Measurements from ENCODE around the gene MBP.

Gene MBP

DNA sequence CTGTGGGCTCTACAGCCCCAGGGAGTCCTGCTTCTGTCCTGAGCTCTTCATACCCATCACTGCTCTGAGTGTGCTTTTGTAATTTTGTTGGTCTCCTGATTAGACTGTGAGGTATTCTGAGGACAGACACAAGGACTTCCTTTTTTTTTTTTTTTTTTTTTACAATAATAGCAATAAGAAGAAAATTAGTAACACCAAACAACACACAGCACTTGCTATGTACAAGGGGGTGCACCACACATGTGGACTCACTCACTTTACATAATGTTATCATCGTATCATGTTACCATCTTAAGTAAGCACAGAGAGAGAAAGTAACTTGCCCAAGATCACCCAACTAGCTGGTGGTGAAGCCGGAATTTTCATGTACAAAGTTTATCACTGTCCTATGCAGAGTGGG lies 34.6 kb downstream of the MBP start:
- no peak for DNase-seq

DNA sequence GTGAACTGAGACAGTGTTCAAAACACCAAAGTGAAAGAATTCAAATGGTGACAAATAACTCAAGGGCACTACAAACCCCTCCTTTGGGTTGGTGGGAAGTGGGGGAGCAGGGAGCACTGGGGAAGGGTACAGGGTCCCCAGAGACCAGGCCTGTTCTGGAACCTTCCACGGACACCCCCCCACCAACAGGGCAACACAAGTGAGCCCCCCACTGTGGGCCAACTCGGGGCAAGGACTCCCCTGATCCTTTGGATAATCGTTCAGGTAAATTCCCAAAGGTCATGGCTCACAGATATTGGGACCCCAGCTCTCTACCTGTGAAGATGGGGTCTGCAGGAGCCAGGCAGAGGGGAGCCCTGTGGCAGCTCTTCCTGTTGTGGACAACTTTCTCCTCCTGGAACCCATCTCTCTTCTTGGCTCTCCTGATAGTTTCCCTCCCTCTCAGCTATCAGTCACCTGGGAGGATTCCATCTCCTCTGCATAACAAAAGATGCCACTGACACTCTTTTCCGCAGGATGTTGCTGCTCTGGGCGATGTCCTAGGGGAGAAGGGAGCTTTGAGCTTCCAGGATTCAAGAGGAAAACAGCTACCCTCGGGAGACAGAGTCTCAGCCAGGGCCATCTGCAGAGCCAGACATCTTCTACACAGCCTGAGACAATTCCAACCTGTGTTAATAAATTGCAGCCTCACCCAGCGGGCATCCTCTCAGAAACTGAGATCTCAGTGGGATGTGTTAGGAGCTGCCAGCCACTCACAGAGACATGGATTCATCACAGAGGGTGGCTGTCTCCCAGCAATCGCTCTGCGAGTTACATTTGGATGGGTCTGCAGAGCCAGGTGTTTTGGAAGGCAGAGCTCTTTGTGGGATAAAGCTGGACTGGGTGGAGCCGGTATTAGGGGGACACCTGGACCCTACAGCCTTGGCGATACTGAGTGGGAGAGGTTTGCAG lies 35.4 kb downstream of the MBP start:
- no peak for DNase-seq

DNA sequence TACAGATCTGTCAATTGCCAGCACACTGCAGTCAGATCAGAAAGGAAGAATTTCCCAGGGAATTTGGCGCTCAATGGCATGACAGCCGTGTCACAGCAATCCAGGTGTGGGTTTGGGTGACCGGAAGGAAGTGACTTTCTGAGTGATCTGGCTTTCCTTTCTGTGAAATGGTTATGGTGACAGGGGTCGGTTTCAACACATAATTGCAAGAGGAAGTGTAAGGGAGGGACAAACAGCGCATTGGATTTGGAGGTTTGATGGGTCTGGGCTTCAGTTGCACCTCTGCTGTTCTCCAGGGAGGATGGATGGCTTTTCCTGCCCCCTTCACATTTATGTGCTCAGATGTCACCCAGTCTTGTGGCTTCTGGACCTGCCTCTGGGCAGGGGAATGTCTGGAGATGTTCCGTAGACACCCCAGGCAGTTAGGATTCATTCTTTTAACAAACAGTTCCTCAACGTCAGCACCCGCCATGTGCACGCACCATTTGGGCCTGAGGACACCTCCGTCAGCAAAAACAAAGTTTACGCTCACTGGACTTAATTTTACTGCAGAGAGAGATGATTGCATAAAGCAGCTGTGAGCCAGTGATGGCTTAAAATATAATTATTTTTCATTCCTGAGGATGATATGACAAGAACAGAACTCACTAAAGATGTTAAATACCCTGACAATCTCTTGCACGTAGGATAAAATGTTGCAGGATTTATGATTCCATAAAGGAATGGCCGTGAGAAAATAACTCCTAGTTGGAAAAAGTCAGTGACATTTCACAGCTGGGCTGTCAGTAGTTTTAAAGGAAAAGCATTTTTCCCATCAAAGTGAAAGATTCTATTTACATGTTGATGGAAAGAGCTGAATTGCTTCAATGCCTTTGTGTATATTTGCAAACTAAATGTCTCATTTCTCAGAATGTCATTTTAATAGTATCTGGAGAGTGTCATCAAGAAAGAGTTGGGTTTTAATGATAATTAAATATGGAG lies 36.9 kb downstream of the MBP start:
- DNase-seq: peak; percentile 26

DNA sequence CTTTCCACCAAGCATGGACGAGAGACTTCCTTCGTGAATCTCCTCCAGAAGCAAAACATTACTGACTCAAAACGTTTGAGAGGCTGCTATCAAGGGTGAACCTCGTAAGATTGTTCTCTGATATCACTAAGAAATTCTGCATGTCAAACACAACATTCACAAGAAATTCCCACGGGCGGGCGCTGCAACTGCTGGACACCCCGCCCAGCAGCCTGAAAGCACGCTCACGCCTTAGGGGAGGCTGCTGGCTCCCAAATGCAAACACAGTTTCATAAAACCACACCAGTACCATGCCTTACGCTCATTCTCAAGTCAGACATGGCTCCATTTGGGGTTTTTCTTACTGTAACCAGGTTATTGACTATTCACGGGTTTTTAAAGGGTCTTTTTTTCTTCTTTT lies 39.0 kb downstream of the MBP start:
- no peak for DNase-seq

DNA sequence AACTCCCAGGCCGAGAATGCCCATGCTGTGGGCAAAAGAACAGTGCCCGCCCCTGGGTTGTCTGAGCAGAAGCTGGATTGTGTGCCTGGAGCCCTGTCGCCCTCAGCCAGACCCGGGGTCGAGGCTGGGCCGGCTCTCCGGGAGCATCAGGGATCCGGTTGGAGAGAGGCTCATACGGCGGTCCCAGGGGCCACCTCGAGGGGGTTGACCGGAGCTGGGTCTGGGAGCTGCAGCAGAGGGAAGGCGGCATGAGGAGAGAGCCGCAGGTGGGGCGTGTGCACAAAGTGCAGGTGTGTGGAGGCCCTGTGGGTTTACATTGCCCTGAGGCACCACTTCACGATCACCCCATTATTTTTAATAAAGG lies 39.5 kb downstream of the MBP start:
- no peak for DNase-seq

DNA sequence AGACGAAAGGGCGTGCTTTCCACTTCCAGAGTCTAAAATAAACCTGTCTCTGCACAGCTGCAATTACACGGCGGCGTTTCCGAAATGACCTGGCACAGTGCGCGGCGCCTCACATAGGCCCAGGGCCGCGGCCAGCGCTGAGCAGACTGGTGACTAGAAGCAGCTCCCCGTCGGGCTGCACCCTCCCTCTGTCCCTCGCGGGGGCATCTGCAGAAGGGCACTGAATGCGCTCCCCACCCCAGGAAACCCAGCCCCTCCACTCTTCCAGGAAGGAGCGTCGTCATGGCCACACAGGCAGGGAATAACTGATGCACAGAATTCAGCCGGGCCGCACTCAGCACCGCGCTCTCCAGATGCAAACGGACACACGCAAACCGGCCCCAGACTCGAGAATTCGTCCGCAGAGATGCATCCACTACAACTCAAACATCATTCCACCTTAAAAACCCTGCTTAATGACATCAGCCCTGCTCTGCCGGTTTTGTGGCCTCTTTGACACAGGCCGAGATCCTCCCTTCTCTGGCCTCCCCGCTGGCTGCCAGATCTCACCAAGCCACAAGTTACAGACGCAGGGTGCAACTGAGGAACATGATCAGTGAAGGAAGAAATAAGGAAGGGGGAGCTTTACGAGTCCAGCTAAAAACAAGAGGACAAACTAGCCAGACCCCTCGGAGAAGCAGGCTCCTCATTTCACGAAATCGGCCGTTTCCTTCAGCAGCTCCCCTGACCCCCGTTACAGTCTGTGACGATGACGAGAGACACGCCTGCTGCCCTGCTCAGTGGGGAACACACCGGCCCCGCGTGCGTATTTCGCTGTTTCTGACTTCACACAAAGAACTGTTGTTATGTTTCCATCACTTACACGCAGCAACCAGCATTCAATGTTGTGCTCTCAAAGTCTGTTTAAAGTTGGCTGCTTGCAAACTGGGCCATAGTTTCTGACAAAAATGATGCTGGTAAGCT lies 40.2 kb downstream of the MBP start:
- DNase-seq: no peak

DNA sequence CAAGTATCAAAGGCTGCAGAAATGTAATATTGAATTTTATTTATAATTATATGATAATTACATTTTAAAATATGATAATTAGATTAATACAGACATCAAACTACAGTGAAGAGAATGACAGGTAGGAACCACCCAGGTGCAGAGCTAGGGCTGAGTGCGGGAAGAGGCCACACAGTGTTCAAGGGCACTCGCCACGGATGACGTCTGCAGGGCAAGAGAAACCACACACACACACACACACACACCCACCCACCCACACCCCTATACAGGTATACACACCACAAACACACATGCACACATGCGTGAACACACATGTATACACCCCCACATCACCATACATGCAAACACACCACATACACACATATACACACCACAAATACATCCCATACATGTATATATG lies 41.2 kb downstream of the MBP start:
- no peak for DNase-seq

DNA sequence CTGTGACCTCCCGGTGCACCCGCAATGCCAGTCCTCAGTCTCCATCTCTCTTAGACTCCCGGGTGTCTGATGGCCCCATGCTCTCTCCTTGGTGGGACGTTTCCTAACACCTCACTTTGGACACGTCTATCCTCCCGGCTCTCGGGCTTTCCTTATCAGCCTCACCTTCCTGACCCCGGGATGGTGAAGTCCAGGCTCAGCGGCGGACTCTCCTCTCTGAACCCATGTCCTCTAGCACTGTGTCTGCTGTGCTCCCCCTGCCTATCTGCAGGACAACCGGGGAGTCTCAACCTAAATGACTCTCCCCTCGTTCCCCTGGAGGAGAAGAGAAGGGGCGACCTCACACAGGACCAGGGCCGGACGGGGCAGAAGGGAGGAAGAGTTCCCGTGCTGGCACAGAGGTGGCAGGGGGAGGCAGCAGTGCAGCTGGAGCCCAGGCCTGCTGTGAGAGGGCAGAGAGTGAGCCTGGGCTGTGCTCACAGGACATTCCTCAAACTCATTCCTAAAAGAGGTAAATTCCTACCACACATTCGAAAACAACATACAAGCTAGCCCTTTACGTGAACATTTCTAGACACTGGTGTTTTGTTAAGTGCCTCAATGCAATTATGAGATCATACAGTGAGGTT lies 41.9 kb downstream of the MBP start:
- DNase-seq: no peak

DNA sequence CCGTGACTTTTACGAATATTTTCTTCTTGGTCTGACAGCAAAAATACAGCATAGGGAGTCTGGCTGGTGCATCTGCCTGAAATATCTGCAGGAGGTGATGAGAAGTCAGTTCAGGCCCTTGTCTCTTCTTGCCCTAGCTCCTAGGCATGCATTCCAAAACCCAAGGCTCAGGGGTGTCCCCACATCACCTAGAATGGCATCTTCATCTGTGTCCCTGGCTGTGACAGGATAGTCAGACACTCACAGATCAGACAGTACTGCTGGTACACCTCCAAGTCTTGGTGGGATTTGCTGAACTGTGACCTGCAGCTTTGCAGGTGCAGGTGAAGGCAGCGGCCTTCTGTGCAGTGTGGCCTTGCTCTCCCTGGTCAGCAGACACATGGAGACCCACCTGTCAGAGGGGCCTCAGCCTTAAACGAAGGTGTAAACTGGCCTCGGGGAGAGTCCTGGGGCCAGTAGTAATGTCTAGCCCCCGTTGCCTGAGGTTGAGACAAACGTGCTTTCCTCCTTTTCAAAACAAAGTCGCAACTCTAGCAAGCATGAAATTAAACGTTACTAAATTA lies 42.8 kb downstream of the MBP start:
- no peak for DNase-seq

DNA sequence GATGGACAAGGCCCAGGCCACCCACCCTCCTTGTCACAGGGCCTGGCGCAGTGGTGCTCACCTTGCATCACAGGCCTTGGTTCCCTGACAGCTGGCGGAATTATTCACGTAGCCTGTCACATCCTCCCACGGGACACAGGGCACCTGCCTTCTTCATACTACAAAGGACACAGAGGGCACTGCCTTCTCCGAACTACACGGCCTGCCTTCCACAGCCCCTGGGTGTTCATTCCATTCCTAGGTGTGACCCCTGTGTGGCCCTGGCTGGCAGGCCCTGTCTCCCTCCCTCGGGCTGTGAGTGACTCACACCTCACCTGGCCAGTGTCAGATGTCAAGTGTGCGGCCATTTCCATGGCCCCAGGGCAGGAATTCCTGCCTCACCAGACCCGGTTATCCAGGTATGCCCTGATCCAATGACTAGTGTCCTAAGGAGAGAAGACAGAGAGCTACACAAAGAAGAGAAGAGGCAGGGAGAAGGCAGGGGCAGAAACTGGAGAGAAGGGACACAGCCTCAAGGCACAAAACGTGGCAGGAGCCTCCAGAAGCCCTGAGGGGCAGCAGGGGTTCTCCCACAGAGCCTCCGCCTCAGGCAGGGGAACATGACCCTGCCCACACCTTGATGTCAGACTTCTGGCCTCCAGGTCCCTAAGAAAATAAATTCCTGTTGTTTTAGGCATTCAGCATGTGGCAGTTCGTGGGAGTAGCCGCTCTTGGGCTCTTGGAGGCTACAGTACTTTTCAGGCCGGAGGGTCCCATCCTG lies 43.4 kb downstream of the MBP start:
- DNase-seq: no peak

DNA sequence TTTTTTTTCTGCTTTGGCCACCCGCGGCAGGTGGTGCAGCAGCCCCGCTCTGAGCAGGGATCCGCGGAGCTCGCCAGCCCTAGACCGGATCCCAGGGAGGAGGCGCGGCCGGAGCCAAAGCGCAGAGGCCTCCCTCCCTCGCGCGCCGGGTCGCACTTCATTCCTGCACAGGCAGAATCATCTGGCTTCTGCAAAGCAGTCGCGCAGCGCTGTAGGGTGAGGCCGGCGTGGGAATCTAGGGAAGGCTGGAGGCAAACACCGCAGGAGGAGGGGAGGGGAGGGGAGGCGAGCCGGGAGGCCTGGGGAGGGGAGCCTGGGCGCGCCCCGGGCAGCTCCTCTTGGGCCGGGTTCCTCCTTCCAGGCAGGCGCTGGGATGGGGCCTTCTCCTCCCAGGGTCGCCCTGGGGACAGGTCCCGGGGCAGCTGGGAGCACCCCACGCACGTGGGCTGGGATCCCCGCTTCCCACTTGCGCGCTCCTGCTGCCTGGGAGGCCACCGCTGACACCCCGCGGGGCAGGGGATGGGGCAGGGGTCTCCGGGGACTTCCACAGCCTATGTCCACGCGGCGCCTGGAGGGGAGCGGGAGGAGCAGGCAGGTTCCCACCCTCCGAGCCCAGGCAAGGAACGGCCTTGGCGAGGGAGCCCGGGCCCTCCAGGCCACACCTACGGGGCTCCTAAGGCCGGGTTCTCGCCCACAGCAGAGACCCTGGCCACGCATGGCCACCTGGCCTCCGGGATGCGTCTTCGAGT lies 45.0 kb downstream of the MBP start:
- DNase-seq: no peak

DNA sequence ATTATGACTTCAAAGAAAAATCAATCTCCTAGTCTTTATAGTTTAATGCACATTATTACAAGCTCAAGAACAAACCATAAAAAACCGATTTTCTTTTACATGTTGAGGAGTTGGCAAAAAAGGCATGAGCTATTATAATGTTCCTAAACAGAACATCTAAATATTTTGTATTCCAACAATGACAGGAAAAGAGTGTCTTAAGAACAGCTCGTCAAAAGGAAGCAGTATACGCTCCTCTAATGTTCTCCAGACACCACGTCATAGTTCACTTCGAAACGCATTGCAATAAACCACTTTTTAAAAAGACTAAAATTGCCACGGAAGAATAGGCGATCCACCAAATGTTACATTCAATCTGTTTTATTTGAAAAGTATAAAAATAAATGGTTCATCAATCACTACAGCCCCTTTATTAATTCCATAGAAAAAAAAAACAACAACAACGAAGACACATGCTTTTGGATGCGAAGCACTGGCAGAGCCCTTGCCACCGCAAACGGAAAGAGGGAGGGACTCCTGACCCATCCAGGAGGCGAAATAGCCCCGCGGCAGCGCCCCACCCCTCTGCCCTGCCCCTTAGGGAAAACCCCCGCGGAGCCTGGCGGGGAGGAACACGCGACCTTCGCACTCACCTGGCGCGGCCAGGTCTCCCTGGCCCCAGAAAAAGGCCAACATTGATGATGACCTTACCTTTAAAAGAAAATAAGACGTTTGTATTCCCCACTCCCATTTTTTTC lies 45.8 kb downstream of the MBP start:
- DNase-seq: no peak

DNA sequence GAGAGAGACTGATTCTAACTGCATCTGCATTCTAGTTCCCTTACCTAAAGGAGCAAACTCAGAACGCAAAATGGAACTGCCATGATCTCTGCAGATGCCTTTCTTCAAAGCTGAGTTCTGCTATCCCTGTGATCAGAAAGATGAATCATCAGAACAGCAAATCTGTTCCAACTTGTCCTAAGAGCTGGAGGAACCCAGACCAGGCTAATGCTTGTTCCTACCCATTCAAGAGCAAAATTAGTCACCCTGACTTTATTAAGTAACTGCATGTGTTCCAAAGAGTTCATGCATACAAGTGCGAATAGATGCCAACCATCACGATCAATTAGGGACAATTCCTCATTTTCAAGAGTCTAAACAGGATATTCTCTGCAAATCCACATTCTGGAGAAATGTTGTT lies 46.5 kb downstream of the MBP start:
- no peak for DNase-seq

DNA sequence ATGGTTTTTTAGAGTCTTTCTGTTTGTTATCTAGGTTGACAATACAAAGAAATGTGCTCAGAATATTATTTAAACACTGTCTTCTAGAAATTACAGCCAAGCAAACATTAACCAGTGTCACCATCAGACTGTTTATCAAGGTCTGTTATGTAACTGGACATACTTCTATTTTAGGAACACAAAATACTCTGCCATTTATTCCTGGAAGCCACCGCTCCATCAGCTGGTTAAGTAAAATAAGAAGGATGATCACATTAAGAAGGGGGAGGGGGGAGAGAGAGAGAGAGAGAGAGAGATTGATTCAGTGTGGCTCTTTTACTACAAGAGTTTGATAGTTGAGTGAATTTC lies 47.9 kb downstream of the MBP start:
- no peak for DNase-seq

DNA sequence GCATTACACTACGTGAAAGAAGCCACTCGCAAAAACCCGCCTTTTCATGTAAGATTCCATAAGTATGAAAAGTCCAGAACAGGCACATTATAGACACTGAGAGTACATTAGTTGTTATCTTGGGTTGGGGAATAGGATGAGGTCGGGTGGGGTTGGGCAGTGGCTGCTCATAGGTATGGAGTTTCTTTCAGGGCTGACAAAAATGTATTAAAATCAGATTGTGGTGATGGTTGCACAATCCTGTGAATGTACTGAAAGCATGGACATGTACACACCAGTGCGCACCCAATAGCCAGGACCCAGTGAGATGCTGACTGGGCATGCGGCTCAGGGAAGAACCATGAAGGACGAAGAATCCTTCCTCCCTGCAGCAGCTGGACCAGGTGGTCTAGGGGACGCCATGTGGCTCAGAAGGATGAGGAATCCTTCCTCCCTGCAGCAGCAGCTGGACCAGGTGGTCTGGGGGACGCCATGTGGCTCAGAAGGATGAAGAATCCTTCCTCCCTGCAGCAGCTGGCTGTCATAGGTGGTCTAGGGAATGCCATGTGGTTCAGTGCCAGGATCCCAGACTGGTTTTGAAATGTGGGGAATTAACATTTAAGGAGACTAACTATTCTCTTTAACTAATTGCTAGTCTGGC lies 50.1 kb downstream of the MBP start:
- no peak for DNase-seq

DNA sequence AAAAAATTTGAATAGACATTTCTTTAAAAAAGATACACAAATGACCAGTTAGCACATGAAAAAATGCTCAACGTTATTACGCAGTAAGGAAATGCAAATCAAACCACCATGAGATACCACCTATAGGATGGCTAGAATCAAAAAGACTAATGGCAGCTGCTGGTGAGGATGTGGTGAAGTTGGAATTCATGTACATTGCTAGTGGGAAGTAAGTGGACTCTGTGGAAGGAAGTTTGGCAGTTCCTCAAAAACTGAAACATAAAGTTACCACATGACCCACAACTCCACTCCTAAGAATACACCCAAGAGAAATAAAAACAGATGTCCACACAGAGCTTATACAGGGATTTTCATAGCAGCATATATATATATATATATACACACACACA lies 51.2 kb downstream of the MBP start:
- no peak for DNase-seq

DNA sequence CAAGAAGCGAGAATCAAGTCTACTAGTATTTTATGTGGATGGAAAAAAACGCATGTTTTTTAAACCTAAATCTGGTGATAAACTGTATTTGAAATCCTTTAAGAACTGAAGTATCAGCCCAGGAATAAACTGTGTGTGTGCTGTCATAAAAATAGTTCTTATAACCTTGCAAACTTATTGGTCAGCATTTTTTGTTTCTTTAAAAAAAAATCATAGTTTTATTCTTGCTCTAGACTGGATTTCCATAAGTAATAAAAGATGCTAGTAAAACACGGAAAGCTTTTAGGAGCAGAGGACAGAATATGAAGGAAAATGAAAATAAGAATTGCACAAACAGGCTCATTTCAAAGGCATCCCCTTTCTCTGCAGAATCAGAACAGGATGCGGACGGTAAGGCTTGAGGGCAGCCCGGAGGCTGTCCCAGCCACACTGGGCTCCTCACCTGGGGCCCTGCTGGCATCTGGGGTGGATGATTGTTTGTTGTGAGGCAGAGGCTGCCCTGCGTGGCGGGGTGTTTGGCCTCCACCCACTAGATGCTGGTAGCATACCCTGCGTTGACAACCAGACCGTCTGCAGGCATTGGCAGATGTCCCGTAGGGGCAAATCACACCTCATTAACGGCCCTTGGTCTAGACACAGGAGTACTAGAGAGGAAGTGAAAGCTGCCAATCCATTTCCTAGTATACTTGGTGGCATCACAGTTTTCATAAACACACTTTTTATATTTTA lies 52.5 kb downstream of the MBP start:
- DNase-seq: no peak

DNA sequence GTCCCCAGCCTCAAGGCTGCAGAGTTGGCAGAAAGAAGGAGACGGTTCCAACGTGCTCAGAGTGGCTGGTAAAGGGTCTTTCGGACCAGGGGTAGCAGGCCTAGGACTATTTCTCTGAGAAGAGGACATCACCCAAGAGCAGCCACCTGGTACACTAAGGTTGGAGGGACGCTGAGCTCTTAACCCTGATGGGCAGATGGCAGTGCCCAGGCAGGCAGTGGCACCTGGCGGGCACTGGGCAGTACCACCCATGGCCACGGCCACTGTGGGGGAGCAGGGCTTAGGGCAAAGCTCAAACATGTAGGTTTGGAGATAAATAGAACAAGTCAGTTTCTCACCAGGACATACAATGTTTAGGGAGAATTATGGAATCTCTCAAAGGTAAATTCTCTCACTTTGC lies 53.5 kb downstream of the MBP start:
- no peak for DNase-seq

DNA sequence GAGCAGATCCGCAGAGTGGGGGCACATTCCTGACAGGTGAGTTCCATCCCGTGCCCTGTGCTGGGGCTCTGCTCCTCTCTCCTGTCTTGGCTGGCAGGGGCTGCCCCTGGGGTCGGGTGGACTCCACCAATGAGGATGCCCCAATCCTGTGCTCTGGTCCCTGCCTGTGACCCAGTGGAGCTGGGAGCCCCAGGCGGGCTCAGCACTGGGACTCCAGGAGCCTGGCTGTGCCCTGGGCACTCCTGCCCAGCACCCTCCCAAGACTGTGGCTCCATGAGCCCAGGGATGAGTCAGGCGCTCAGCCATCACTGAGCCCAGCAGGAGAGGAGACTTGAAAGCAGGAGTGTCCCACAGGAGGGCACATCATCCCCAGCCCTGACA lies 53.9 kb downstream of the MBP start:
- no peak for DNase-seq
